K562 (cell line): Measurements from ENCODE around the gene MBD5. TPM values are rescaled to one million over a fixed set of nuclear protein-coding genes. Genes with fewer than 3 reads are reported as not detected.

Experiments used
- CHD1 ChIP-seq: fragments of 200-600 bp; sonication (generic); IDR thresholded peaks from one replicate; pipeline ENCODE4 v1.6.1; 2012; ENCODE audit warnings: mild to moderate bottlenecking, moderate library complexity, low read length, inconsistent platforms
- CTBP1 ChIP-seq: fragments of 450-650 bp; IDR thresholded peaks from 2 replicates; pipeline ENCODE4 v1.6.1; 2016; ENCODE audit warnings: borderline replicate concordance
- EGR1 ChIP-seq: fragments of 450-650 bp; conservative IDR thresholded peaks from 2 replicates; pipeline ENCODE4 v1.6.1; 2017; ENCODE audit warnings: mild to moderate bottlenecking
- EHMT2 ChIP-seq: fragments of 450-650 bp; IDR thresholded peaks from 2 replicates; pipeline ENCODE4 v1.6.1; 2018; ENCODE audit warnings: antibody characterized with exemption
- ERF ChIP-seq: fragments of 450-650 bp; formaldehyde crosslinking; IDR thresholded peaks from 2 replicates; pipeline ENCODE4 v1.4.0; 2020; ENCODE audit warnings: mild to moderate bottlenecking, mixed read lengths
- GABPA ChIP-seq: fragments of 200-800 bp; sonication (Bioruptor generic); conservative IDR thresholded peaks from 2 replicates; pipeline ENCODE4 v1.6.1; 2016; ENCODE audit warnings: low read depth, missing genetic modification characterization, missing compliant biosample characterization
- MAZ ChIP-seq, 2 experiments: fragments of 450-650 bp in 1 of 2; sonication (generic) in 1 of 2; formaldehyde crosslinking; IDR thresholded peaks in 1 of 2; conservative IDR thresholded peaks in 1 of 2; 2 replicates each; pipeline versions ENCODE4 v1.4.0 to v1.5.0; 2020; ENCODE audit warnings: mild to moderate bottlenecking in 1 of 2, missing genetic modification reagents in 1 of 2
- NONO ChIP-seq, 2 experiments: fragments of 200-400 bp in 1 of 2; fragments of 450-650 bp in 1 of 2; formaldehyde crosslinking in 1 of 2; IDR thresholded peaks; 2 replicates each; pipeline ENCODE4 v1.6.1; 2017; ENCODE audit warnings: low read depth in 2 of 2, mild to moderate bottlenecking in 2 of 2, moderate library complexity in 2 of 2, low read length in 1 of 2
- NR2C2 ChIP-seq, 2 experiments: fragments of 200-800 bp in 1 of 2; sonication (Bioruptor generic) in 1 of 2; sonication (generic) in 1 of 2; formaldehyde crosslinking in 1 of 2; IDR thresholded peaks; 2 replicates each; pipeline versions ENCODE4 v1.6.1 to v1.8.0; 2016 to 2022; ENCODE audit warnings: mild to moderate bottlenecking in 1 of 2, missing compliant biosample characterization in 1 of 2, missing genetic modification characterization in 1 of 2, missing genetic modification reagents in 1 of 2
- PHF8 ChIP-seq: fragments of 200-600 bp; sonication (generic); IDR thresholded peaks from 2 replicates; pipeline ENCODE4 v1.6.1; 2012; ENCODE audit warnings: mixed run types, mild to moderate bottlenecking, inconsistent platforms, low read length, moderate library complexity, borderline replicate concordance
- PYGO2 ChIP-seq: fragments of 450-650 bp; IDR thresholded peaks from 2 replicates; pipeline ENCODE4 v1.6.1; 2016; ENCODE audit warnings: mild to moderate bottlenecking, missing genetic modification characterization, moderate library complexity, missing compliant biosample characterization
- TAF1 ChIP-seq: IDR thresholded peaks from 2 replicates; pipeline ENCODE4 v1.6.1; 2011; ENCODE audit warnings: mild to moderate bottlenecking, low read length, moderate library complexity; ENCODE audit not compliant: insufficient read depth, control insufficient read depth, severe bottlenecking; ENCODE audit errors: extremely low read depth
- TAF9B ChIP-seq: fragments of 450-650 bp; IDR thresholded peaks from 2 replicates; pipeline ENCODE4 v1.6.1; 2018; ENCODE audit warnings: mild to moderate bottlenecking; ENCODE audit not compliant: partially characterized antibody
- XRCC3 ChIP-seq: fragments of 450-650 bp; IDR thresholded peaks from 2 replicates; pipeline ENCODE4 v1.6.1; 2017; ENCODE audit warnings: mild to moderate bottlenecking, moderate library complexity
- ZBTB11 ChIP-seq, 3 experiments: fragments of 200-800 bp in 1 of 3; fragments of 250-450 bp in 1 of 3; fragments of 450-650 bp in 1 of 3; sonication (Bioruptor Pico) in 1 of 3; sonication (Bioruptor generic) in 1 of 3; formaldehyde crosslinking in 1 of 3; IDR thresholded peaks; 2 replicates each; pipeline versions ENCODE4 v1.6.1 to v1.8.0; 2016 to 2022; ENCODE audit warnings: mild to moderate bottlenecking in 2 of 3, missing genetic modification characterization in 2 of 3, missing compliant biosample characterization in 1 of 3, moderate library complexity in 1 of 3
- ZBTB7A ChIP-seq: IDR thresholded peaks from 2 replicates; pipeline ENCODE4 v1.6.1; 2011; ENCODE audit warnings: low read depth, mild to moderate bottlenecking, low read length, moderate library complexity, borderline replicate concordance; ENCODE audit not compliant: control insufficient read depth
- polyA plus RNA-seq, 8 experiments: library from polyadenylated mRNA; depleted of rRNA in 4 of 8; stranded (reverse) in 5 of 8; unstranded in 3 of 8; fragments of >200 nt; fragmentation: Nextera tagmentation in 2 of 8; fragmentation: Illumina TruSeq in 1 of 8; extraction: Ambion mirVana in 2 of 8; extraction: Trizol in 1 of 8; gene quantifications; 2 replicates each; pipeline versions ENCODE4 v1.2.1 to v1.2.3, GENCODE V29; 2011 to 2014; ENCODE audit warnings: inconsistent platforms in 1 of 8, missing spikeins in 1 of 8
- total RNA-seq, 7 experiments: library from RNA; depleted of rRNA in 6 of 7; stranded (reverse); fragments of >200 nt in 6 of 7; fragmentation: Illumina TruSeq in 2 of 7; extraction: Trizol in 2 of 7; gene quantifications; 2 replicates each; pipeline versions ENCODE4 v1.2.1 to v1.2.3, GENCODE V29; 2011 to 2021; ENCODE audit warnings: low replicate concordance in 1 of 7

MBD5 gene
- total and polyA plus RNA-seq, 9 of the 15 experiments (the other 6 are each of a cell fraction or from before 2014, with no cell fraction given) = 3.4 to 14.5 (median 9.0) TPM

- TF ChIP-seq TAF1 = peak; percentile 76
- peak in 1 of 2 experiments; percentile 41; a peak in 2 of 4 replicates for TF ChIP-seq MAZ (CRISPR knock-in tag; conservative IDR thresholded peaks at IDR 0.05 in 1 of 2, IDR thresholded peaks at IDR 0.05 in 1 of 2)
- 0 out of 2 replicates have a peak, but pooled peaks have one; percentile 38 for TF ChIP-seq PYGO2
- peak; percentile 51 for TF ChIP-seq TAF9B
- TF ChIP-seq ZBTB11 (CRISPR knock-in tag; IDR thresholded peaks at IDR 0.05) = no peak
- TF ChIP-seq ERF = no peak
- TF ChIP-seq EHMT2 = no peak
- peak; percentile 65; the same call in 1 of the 2 replicates for TF ChIP-seq ZBTB7A
- 0 out of 2 replicates have a peak, but pooled peaks have one; percentile 29 for TF ChIP-seq EGR1
- TF ChIP-seq CTBP1 = peak; percentile 46; the same call in 1 of the 2 replicates
- TF ChIP-seq PHF8 = peak; percentile 37; the same call in 1 of the 2 replicates
- 0 out of 2 replicates have a peak, but pooled peaks have one; percentile 33 for TF ChIP-seq NR2C2 (CRISPR knock-in tag; IDR thresholded peaks at IDR 0.05)
- peak; percentile 96 for TF ChIP-seq NR2C2 (tag; IDR thresholded peaks at IDR 0.05)
- TF ChIP-seq XRCC3 = no peak
- peak; percentile 55 for TF ChIP-seq CHD1
- no peak for TF ChIP-seq NONO (IDR thresholded peaks at IDR 0.05; ENCODE audit: low read depth in 2 of 2, low read length in 1 of 2)
- TF ChIP-seq GABPA (tag) = peak; percentile 77
Observed at GRCh38 chr2:148021059-148021861, at the start of gene MBD5 (continued).
